Measurements from ENCODE around the gene FOXP2.
"Not testable (repeated sequence)": the region's sequence is repeated elsewhere in the genome, so short reads cannot be mapped to it uniquely, and the experiment has no call there.

The FOXP2 gene

DNA sequence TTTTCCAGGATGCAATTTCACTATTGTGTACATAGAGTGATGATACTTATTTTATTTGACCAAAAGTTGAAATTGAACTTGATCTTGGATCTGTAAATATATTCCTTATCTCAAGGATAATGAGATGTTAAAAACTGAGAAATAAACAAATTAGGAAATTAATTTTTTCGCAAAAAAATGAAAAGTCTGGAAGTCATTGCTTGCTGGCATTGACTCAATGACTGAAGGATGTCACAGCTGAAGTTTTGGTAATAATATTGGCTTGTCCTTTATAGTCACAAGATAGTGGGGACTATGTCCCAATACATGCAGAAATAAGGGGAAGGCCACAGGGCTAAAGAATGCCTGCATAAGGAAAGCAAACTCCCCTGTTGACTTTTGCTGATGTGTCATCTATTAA is 92.8 kb downstream of the FOXP2 start:
- no peak for DNase-seq

DNA sequence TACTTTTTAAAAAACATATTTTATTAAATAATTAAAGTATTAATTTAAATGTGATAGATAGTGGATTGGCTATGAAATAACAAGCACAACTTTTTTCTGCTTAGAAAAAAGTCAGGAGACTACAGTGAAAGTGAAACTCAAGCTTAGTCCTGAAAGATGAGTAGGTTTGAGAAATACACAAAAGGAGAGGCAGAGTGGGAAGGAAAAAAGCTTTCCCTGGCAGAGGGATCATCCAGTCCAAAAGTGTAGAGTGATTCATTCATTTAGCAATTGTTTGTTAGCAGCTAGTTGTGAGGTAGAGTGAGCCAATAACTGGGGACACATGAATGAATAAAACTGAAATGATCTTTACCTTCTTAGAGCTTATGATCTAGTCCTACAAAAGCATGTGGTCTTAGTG is 93.5 kb downstream of the FOXP2 start:
- no peak for DNase-seq

GRCh38 chr7:114510824-114511223 is 96.2 kb downstream of the FOXP2 start:
- DNase-seq = not testable (repeated sequence)

- DNase-seq = no peak
Measured at GRCh38 chr7:114519240-114519639, 104.6 kb downstream of the FOXP2 start.

- DNase-seq = no peak
Measured at GRCh38 chr7:114522081-114522480, 107.5 kb downstream of the FOXP2 start.

DNA sequence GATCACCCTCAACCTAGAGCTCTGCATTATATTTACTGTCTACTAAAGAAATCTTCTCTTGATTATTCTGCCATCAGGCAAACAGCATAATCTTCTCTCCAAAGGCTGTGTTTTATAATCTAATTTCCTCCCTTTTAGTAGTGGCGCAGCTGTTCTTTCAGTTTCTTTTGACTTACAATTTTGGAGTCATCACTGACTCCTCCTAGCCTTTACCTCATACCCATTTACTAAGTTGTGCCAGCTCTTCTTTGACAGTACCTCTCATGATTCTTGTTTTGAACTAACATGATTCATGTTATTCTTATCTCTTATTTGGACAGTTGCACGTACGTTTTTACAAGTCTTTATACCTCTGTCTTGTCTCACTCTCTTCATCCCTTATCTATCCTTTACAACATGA is 113.0 kb downstream of the FOXP2 start:
- no peak for DNase-seq

GRCh38 chr7:114530057-114530611 is 115.5 kb downstream of the FOXP2 start:
- no peak for DNase-seq

DNA sequence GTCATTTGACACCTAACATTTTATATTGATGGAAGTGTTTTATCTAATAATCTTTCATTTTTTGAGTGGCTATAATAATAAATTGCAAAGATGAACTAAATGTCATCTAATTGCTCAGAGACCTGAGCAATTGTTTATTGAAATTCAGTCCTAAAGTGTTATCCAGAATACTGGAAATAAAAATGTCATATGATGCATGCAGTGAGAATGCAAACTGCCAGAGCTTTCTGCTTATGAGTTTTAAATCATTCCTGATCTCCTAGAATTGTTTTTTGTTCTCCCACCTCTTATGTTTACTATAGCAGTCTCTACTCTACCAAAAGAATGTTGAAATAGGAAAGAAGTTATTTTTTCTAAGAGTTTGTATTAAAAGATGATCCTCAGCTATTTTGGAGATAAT is 116.7 kb downstream of the FOXP2 start:
- no peak for DNase-seq

DNA sequence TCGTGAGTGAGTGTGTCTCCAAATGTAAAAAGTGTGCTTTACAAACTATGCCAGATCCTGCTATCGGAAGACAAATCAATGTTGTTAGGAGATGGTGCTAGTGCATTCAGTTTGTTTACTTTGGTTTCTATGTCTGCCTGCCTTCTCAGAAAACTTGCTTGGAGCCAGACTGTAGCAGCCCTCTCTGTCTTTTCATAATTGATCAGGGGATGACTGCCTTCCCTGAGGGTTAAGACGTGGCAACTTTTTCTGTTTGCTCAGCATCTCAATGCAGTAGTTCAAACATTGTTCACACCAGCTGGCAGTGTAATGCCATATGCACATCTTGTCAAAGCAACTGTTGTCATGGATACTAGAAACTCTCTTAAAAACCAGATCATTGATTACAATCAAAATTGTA is 118.5 kb downstream of the FOXP2 start:
- DNase-seq = no peak

- no peak for DNase-seq
Measured at GRCh38 chr7:114534953-114535352, 120.3 kb downstream of the FOXP2 start.

- no peak for DNase-seq
Measured at GRCh38 chr7:114539575-114539974, 125.0 kb downstream of the FOXP2 start.

GRCh38 chr7:114540291-114540690 is 125.7 kb downstream of the FOXP2 start:
- no peak for DNase-seq

GRCh38 chr7:114547346-114547745 is 132.7 kb downstream of the FOXP2 start:
- not testable (repeated sequence) for DNase-seq

GRCh38 chr7:114548081-114548980 is 133.7 kb downstream of the FOXP2 start:
- DNase-seq = no peak

DNA sequence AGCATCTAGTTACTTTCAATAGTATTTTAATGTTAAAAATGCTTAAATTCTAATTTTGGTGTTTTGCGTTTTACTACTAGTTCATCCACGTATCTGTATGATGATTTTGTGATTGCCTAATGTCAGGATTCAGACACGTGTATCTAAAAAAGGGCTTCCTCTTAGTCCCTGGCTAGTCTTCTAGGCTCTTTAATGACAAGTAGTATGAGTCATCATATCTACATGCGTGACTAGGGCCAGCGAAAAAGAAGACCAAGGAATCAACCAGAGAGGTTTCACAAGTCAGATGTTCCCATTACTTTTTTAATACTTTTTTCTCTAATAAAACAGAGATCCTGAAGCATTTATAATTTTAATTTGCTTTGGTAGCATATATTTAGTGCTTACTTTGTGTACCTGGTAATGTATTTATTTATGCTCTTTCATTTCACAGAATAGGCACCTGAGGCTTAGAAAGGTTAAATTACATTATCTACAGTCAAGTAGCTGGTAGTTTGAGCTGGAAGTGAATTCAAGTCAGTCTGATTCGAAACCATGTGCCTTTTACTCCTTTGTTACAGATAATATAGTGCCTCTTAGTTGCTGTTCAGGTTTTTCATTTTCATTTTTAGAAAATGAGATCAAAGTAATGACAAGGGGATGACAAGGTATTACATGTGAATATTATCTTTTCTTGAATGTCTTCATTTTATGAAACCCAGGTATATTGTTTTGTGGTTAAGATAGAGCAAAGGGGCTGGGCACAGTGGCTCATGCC is 140.3 kb downstream of the FOXP2 start:
- DNase-seq = no peak

- DNase-seq = no peak
Measured at GRCh38 chr7:114567416-114567815, 152.8 kb downstream of the FOXP2 start.

GRCh38 chr7:114569220-114569619 is 154.6 kb downstream of the FOXP2 start:
- no peak for DNase-seq

GRCh38 chr7:114574384-114574783 is 159.8 kb downstream of the FOXP2 start:
- DNase-seq = no peak

DNA sequence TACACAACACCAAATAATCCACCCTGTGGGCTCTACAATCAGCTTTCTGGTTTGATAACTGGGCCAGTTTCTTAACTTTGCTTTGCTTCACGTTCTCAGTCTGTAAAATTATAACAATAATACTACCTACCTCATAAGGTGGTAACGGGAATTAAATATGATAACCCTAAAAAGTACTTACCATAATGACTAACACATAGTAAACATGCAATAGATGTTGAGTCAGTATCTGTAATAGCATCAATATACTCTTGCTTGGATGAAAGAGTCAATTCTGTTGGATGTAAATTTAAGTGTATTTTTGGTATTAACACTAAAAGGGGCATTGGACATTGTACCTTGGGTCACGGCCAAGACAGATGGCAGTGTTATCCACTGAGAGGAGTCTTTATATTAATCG is 160.5 kb downstream of the FOXP2 start:
- DNase-seq = no peak

- not testable (repeated sequence) for DNase-seq
Measured at GRCh38 chr7:114580963-114581362, 166.3 kb downstream of the FOXP2 start.

DNA sequence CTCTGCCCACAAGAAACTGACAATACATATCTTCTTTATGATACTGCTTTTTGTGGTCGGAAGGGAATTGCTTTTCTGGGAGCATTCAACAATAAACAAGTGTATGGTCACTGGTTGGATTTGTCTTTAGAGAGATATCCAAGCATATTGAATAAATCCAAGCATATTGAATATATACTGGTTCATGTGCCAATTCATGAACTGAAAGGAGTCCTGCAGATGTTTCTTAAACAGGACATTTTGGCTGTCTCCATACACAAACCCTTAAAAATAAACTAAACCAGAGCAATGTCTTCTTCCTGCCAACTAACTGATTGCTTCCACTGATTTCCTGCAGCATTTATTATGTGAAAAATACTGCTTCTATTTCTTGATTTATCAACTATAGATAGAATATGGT is 173.9 kb downstream of the FOXP2 start:
- DNase-seq = no peak

- no peak for DNase-seq
Measured at GRCh38 chr7:114589436-114589835, 174.8 kb downstream of the FOXP2 start.

- DNase-seq = no peak
Measured at GRCh38 chr7:114590298-114590697, 175.7 kb downstream of the FOXP2 start.

DNA sequence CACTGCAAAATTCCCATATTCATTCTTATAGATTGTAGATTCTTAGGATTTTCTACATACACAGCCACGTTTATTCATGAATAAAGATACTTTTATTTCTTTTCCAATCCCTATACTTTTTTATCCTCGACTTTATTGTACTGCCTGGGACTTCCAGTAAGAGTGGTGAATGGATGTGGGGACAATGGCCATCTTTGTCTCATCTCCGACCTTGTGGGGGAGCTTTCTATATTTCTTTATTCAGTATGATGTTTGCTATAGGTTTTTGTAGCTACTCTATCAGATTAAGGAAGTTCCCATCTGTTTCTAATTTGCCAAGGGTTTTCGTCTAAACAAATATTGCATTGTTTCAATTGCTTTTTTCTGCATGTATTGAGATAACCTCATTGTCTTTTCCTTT is 184.3 kb downstream of the FOXP2 start:
- no peak for DNase-seq

Measured in DMS79 (cell line).